Heart right ventricle (tissue), 16 donors: ENCODE data around the gene KY. TPM values are rescaled to one million over a fixed set of nuclear protein-coding genes. Genes with fewer than 3 reads are reported as not detected.

ENCODE experiments used
- ATAC-seq, 8 donors: fragments of 200-7000 bp; cut with Tn5 transposase; one replicate each; pipeline ENCODE4 v1.9.1; 2020; ENCODE audit warnings: mild to moderate bottlenecking in 8 of 8, moderate library complexity in 8 of 8, moderate number of reproducible peaks in 1 of 8
- DNase-seq, 2 donors: peaks; one replicate each; pipeline ENCODE4 v3.0.0-alpha.2; 2020
- H3K27ac ChIP-seq, 10 donors: fragments of 200-600 bp; sonication (generic) in 2 of 10; one replicate each; pipeline versions ENCODE4 v1.5.0 to v1.8.0; 2020 to 2022; ENCODE audit warnings: mild to moderate bottlenecking in 3 of 10
- H3K27me3 ChIP-seq, 7 donors: fragments of 200-600 bp; one replicate each; pipeline ENCODE4 v1.8.0; 2021 to 2022; ENCODE audit warnings: mild to moderate bottlenecking in 2 of 7
- H3K36me3 ChIP-seq, 9 donors: fragments of 200-600 bp; sonication (generic) in 1 of 9; one replicate each; pipeline versions ENCODE4 v1.5.0 to v1.8.0; 2020 to 2022; ENCODE audit warnings: mild to moderate bottlenecking in 2 of 9
- H3K4me1 ChIP-seq, 9 donors: fragments of 200-600 bp; sonication (generic) in 1 of 9; one replicate each; pipeline versions ENCODE4 v1.5.0 to v1.8.0; 2020 to 2022; ENCODE audit warnings: mild to moderate bottlenecking in 4 of 9
- H3K4me3 ChIP-seq, 10 donors: fragments of 200-600 bp; sonication (generic) in 2 of 10; one replicate each; pipeline versions ENCODE4 v1.5.0 to v1.8.0; 2020 to 2022; ENCODE audit warnings: mild to moderate bottlenecking in 7 of 10, moderate library complexity in 2 of 10
- H3K9me3 ChIP-seq, 11 donors: fragments of 200-600 bp in 10 of 11; sonication (generic) in 2 of 11; one replicate each; pipeline versions ENCODE4 v1.5.0 to v1.8.0; 2013 to 2022; ENCODE audit warnings: mild to moderate bottlenecking in 2 of 11, control low read depth in 1 of 11, moderate library complexity in 1 of 11
- WGBS, 2 donors: extraction: QIAGEN DNeasy Blood & Tissue Kit; methylation state at CpG; one replicate each; pipeline ENCODE4 v1.1.7; 2013; ENCODE audit warnings: inconsistent platforms in 1 of 2; 5-methylcytosine and 5-hydroxymethylcytosine counted together
- intact Hi-C, 10 donors: fragments of 100-400 bp; cut with DNase I; formaldehyde crosslinking; loops; one replicate each; pipeline versions ENCODE4 v1.11.1 to v1.14.2; 2022
- polyA plus RNA-seq, 2 donors: library from polyadenylated mRNA; stranded (reverse); fragments of 200-250 nt; gene quantifications; one replicate each; pipeline ENCODE4 v1.2.3, GENCODE V29; 2013
- total RNA-seq, 10 donors: library from RNA; stranded (reverse); fragmentation: NEBNext Ultra II Directional in 3 of 10; extraction: Animal tissue kit (Norgen Biotek cat#: 25700) in 3 of 10; gene quantifications; one replicate each; pipeline versions ENCODE4 v1.2.1 to v1.2.4, GENCODE V29; 2021 to 2023
- TF ChIP-seq, protein P1 (sequence below), 9 donors: fragments of 200-600 bp; sonication (generic) in 2 of 9; IDR thresholded peaks; one replicate each; pipeline versions ENCODE4 v1.5.0 to v1.8.0; 2021 to 2022; ENCODE audit warnings: antibody characterized with exemption in 9 of 9, mild to moderate bottlenecking in 5 of 9, moderate library complexity in 1 of 9
- donor health status: Arrhythmogenic right ventricular cardiomyopathy.
- donor health status: ischemic (EF 13 %, LVEDD 7.1; RV severe dilation, severe dysfunction).
- donor health status: healthy with polysubstance abuse.
- donor health status: DM: no; HTN: yes; CAD: no.
- donor health status: DM: no; HTN: no; CAD: no.
- donor health status: ischemic (EF 25% LVEDD 6.9; RV normal size, moderate dysfunction).
- donor health status: ischemic (EF 25% LVEDD 5.7; RV mildly dilated, moderate dysfunction).
- donor health status: healthy.
- donor health status: DM: yes; HTN: yes; CAD: no.
- donor health status: Ischemic cardiomyopathy.
- donor health status: ischemic (EF 35%, LVEDD 5.7; RV mildly dilated, moderate dysfunction).
- donor health status: nonischemic (EF 11% LVEDD 7.7; RV severe dilation, severe dysfunction).
- donor health status: DM: yes; HTN: yes; CAD: no.
- donor health status: PGD.
- donor health status: ischemic (EF 29% LVEDD 5.4; RV normal size, mild dysfunction).
- donor health status: nonischemic (EF 23%, LVEDD 6.1; RV moderate dilation, normal function).

Gene KY
- total and polyA plus RNA-seq, 12 donors, result 0.46 to 24.3 (median 8.2) TPM

DNA sequence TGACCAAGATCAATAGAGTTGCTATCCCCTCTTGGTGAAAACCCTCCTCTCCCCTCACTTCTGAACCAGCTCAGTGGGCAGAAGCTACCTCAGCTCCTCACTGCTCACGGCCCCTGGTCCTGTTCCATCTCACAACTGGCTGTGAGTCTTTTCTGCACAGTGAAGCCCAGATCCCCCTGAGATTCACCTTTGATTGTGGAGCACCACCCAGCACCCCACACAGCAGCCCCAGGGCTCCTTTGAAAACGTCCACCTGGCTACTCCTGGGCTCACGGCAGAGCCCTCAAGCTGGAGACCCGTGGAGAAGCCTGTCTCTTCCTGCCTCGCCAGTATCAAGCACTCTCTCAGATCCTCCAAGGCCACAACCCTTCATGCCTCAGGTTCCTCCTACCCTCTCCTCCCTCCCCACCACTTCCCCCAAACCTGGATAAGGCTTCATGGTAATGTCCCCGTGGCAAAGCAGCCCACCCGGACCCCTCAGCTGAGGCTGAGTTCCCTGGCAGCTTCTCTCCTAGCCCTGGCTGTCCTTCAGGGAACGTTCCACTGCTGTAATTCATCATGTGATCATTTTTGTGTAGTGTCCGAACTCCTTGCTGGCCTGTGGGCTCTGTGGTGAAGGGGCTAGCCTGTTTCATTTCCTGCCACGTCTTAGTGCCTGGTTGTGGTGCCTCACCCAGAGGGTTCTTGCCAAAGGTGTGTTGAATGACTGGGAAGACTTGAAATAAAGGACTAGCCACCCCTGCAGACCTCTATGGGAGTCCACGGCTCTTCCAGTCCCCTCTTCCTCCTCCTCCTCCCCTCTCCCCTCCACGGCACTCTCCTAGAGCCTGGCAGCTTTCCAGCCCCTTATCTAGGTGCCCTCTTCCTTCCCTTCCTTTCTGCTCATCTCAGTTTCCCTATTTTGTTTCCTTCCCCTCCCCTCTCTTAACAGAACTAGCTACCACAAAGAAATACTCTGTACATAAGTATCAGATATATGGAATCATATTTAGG lies 44.5 kb downstream of the KY start:
- no peaks in the 10 kb centered on the region for H3K9me3 ChIP-seq
- WGBS, 2 donors, result 42 to 49% methylated on average over 12 of the region's 12 CpGs
- H3K27me3 ChIP-seq, result no peaks in the 10 kb centered on the region
- intact Hi-C loops, result loop anchor here in 6 of 10 donors (5.0 to 10.0 kb wide), 5 partner anchors 148 to 1288 kb away; no protein-coding TSS in a partner anchor
- H3K27ac ChIP-seq, result peak overlapping the region in 1 of 10 donors; percentile 64
- TF ChIP-seq, protein P1, sequence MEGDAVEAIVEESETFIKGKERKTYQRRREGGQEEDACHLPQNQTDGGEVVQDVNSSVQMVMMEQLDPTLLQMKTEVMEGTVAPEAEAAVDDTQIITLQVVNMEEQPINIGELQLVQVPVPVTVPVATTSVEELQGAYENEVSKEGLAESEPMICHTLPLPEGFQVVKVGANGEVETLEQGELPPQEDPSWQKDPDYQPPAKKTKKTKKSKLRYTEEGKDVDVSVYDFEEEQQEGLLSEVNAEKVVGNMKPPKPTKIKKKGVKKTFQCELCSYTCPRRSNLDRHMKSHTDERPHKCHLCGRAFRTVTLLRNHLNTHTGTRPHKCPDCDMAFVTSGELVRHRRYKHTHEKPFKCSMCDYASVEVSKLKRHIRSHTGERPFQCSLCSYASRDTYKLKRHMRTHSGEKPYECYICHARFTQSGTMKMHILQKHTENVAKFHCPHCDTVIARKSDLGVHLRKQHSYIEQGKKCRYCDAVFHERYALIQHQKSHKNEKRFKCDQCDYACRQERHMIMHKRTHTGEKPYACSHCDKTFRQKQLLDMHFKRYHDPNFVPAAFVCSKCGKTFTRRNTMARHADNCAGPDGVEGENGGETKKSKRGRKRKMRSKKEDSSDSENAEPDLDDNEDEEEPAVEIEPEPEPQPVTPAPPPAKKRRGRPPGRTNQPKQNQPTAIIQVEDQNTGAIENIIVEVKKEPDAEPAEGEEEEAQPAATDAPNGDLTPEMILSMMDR (IDR thresholded peaks at IDR 0.05), result no peak
- ATAC-seq (no peak), DNase-seq (no peak)
- H3K4me1 ChIP-seq, result peaks cover 0 to 21% (median 6%) of the 10 kb centered on the region in 9 donors
- H3K36me3 ChIP-seq, result peaks cover 0 to 7% (median 0%) of the 10 kb centered on the region in 9 donors
- H3K4me3 ChIP-seq, result no peak overlapping the region

DNA sequence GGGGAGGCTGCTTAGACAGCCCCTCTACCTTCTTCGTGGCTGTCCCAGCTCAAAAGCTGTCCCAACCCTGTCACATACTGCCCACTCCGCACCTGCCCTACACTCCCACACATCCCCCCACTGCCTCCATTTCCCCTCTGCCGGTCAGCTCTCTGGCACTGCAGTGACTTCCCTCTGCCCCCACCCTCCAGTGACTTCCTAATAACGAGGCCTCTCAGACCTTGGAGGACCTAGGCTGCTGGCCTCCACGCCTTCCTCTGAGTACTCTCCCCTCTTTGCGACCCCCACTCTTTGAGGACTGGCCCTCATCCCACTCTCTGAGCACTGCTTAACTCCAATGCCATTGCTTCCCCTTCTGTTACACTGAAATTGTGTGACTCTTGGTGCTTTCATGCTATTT lies 45.3 kb downstream of the KY start:
- intact Hi-C loops, result loop anchor here in 6 of 10 donors (5.0 to 10.0 kb wide), 5 partner anchors 149 to 1289 kb away; no protein-coding TSS in a partner anchor
- TF ChIP-seq, protein P1 (IDR thresholded peaks at IDR 0.05), result no peak

DNA sequence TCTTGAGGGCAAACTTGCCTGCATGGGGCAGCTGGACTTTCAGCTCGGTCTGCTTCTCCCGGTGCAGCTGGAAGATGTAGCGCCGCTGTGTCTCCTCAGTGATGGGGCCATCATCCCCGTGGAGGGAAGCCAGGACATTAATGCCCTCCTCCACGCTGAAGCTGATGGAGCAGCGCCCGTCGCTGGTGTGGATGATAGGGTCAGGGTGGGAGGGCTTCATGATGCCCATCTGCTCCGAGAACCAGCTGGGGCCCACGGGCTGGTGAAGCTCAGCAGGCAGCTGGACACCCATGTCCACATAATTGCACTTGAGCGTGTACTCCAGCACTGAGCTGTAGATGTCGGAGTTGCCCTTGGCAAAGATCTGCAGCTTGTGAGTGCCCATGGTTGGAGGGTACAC lies 46.9 kb downstream of the KY start:
- Histone ChIP-seq H3K4me3 (no peak overlapping the region), H3K4me1 (peaks cover 0 to 32% (median 6%) of the 10 kb centered on the region in 9 donors), H3K36me3 (peaks cover 0 to 7% (median 0%) of the 10 kb centered on the region in 9 donors), H3K27me3 (no peaks in the 10 kb centered on the region), H3K9me3 (no peaks in the 10 kb centered on the region), H3K27ac (no peak overlapping the region)
- ATAC-seq (no peak), DNase-seq (no peak)
- WGBS, 2 donors, result 93% methylated on average over 13 of the region's 13 CpGs
- TF ChIP-seq, protein P1 (IDR thresholded peaks at IDR 0.05), result no peak
- intact Hi-C loops, result loop anchor here in 7 of 10 donors (5.0 to 10.0 kb wide), 8 partner anchors 38 to 1293 kb away; no protein-coding TSS in a partner anchor

More for the DNA sequence above, 45.3 kb downstream of the KY start:
- ATAC-seq, result no peak
- Histone ChIP-seq H3K9me3 (no peaks in the 10 kb centered on the region), H3K4me1 (peaks cover 0 to 29% (median 6%) of the 10 kb centered on the region in 9 donors), H3K27ac (peak overlapping the region in 1 of 10 donors; percentile 64), H3K4me3 (no peak overlapping the region), H3K36me3 (peaks cover 0 to 7% (median 0%) of the 10 kb centered on the region in 9 donors), H3K27me3 (no peaks in the 10 kb centered on the region)
- DNase-seq, result no peak
- WGBS, 2 donors, result 66 to 81% methylated on average over 6 of the region's 6 CpGs

DNA sequence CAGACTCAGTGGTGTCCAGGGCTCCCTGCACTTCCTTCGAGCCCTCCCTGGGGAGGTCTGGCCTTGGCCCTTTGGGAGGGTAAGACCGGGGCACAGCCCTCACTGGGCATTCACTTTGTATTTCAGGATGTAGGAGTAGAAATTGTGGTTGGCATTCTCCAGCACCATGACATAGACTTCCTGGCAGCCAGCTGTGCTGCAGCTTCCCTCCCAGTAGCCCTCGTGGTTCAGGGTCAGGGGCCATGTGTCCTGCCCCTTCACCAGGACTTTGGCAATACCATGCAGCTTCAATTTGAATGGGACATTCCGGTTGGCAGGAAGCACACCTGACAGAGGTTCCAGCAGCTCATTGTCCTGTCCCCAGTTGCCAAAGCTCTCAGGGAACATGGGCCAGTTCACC lies 47.3 kb downstream of the KY start:
- TF ChIP-seq, protein P1 (IDR thresholded peaks at IDR 0.05), result no peak
- ATAC-seq (no peak), DNase-seq (no peak)
- Histone ChIP-seq H3K9me3 (no peaks in the 10 kb centered on the region), H3K36me3 (peaks cover 0 to 6% (median 0%) of the 10 kb centered on the region in 9 donors), H3K27me3 (no peaks in the 10 kb centered on the region), H3K4me3 (no peak overlapping the region), H3K4me1 (peaks cover 0 to 36% (median 6%) of the 10 kb centered on the region in 9 donors), H3K27ac (no peak overlapping the region)
- intact Hi-C loops, result loop anchor here in 7 of 10 donors (5.0 to 10.0 kb wide), 8 partner anchors 39 to 1294 kb away; no protein-coding TSS in a partner anchor
- WGBS, 2 donors, result 58 to 73% methylated on average over 4 of the region's 4 CpGs
